Mucosa of descending colon (tissue), 3 donors: ENCODE data around the gene SRPK1. TPM values are rescaled to one million over a fixed set of nuclear protein-coding genes. Genes with fewer than 3 reads are reported as not detected.
"Not testable (repeated sequence)": the region's sequence is repeated elsewhere in the genome, so short reads cannot be mapped to it uniquely, and the experiment has no call there.

Experiments
- ATAC-seq: fragments of 200-7000 bp; cut with Tn5 transposase; one replicate; pipeline ENCODE4 v1.9.1; 2020; ENCODE audit warnings: mild to moderate bottlenecking, moderate library complexity
- DNase-seq, 3 donors: peaks; one replicate each; pipeline ENCODE4 v3.0.0-alpha.2; 2020
- H3K36me3 ChIP-seq: fragments of 200-600 bp; one replicate; pipeline ENCODE4 v1.8.0; 2021; ENCODE audit warnings: low read depth, mild to moderate bottlenecking
- H3K4me1 ChIP-seq: fragments of 200-600 bp; one replicate; pipeline ENCODE4 v1.8.0; 2021; ENCODE audit warnings: low read depth, mild to moderate bottlenecking
- H3K4me3 ChIP-seq: fragments of 200-600 bp; one replicate; pipeline ENCODE4 v1.8.0; 2021; ENCODE audit warnings: mild to moderate bottlenecking
- H3K9me3 ChIP-seq: fragments of 200-600 bp; one replicate; pipeline ENCODE4 v1.8.0; 2021; ENCODE audit warnings: mild to moderate bottlenecking
- CTCF ChIP-seq: fragments of 200-600 bp; IDR thresholded peaks from one replicate; pipeline ENCODE4 v1.8.0; 2022; ENCODE audit warnings: antibody characterized with exemption, mild to moderate bottlenecking
- intact Hi-C, 2 donors: fragments of 100-400 bp; cut with DNase I in 1 of 2; cut with micrococcal nuclease in 1 of 2; formaldehyde crosslinking; loops; one replicate each; pipeline versions ENCODE4 v1.11.0 to v1.11.1; 2022; cut with DNase I, micrococcal nuclease
- total RNA-seq, 3 donors: library from RNA; stranded (reverse); fragmentation: NEBNext Ultra II Directional in 2 of 3; extraction: Animal tissue kit (Norgen Biotek cat#: 25700) in 2 of 3; gene quantifications; one replicate each; pipeline versions ENCODE4 v1.2.1 to v1.2.4, GENCODE V29; 2021 to 2023
- donor health status: DM: no; HTN: no; CAD: no; lungs with moderate emphysema.
- donor health status: DM: no; HTN: no; CAD: no.
- donor health status: DM: no; HTN: yes; CAD: no.

SRPK1 gene
- total RNA-seq, 3 donors from 2014 or later = 57.3 to 84.3 (median 75.8) TPM

GRCh38 chr6:35919085-35919826 lies 1.6 kb downstream of the SRPK1 start:
- Histone ChIP-seq H3K9me3 (no peaks in the 10 kb centered on the region), H3K36me3 (no peaks in the 10 kb centered on the region), H3K4me1 (peaks cover 24% of the 10 kb centered on the region), H3K4me3 (no peak overlapping the region)
- ATAC-seq (peak; percentile 2), DNase-seq (no peak)
- no peak for TF ChIP-seq CTCF
- intact Hi-C loops = no loop called here

- ATAC-seq, H3K36me3 ChIP-seq, H3K9me3 ChIP-seq, DNase-seq, H3K4me3 ChIP-seq, intact Hi-C loops: not testable (repeated sequence)
- H3K4me1 ChIP-seq = peaks cover 20% of the 10 kb centered on the region
These were observed 4.0 kb downstream of the SRPK1 start for GRCh38 chr6:35916893-35917292.

GRCh38 chr6:35916056-35916455 lies 4.8 kb downstream of the SRPK1 start:
- H3K9me3 ChIP-seq = no peaks in the 10 kb centered on the region
- no peaks in the 10 kb centered on the region for H3K36me3 ChIP-seq
- no peak overlapping the region for H3K4me3 ChIP-seq
- intact Hi-C loops = no loop called here
- no peak for TF ChIP-seq CTCF
- ATAC-seq (no peak), DNase-seq (no peak)
- H3K4me1 ChIP-seq = peaks cover 18% of the 10 kb centered on the region

GRCh38 chr6:35914536-35914935 lies 6.4 kb downstream of the SRPK1 start:
- H3K9me3 ChIP-seq = peaks cover 9% of the 10 kb centered on the region

GRCh38 chr6:35911871-35912653 lies 8.8 kb downstream of the SRPK1 start:
- DNase-seq (no peak), ATAC-seq (no peak)
- TF ChIP-seq CTCF = no peak
- intact Hi-C loops = no loop called here
- no peaks in the 10 kb centered on the region for H3K36me3 ChIP-seq
- H3K9me3 ChIP-seq = peaks cover 20% of the 10 kb centered on the region
- no peaks in the 10 kb centered on the region for H3K4me1 ChIP-seq
- H3K4me3 ChIP-seq = no peak overlapping the region

More at GRCh38 chr6:35914536-35914935, 6.4 kb downstream of the SRPK1 start:
- no peak for TF ChIP-seq CTCF
- Histone ChIP-seq H3K4me1 (peaks cover 15% of the 10 kb centered on the region), H3K4me3 (no peak overlapping the region), H3K36me3 (no peaks in the 10 kb centered on the region)
- DNase-seq = no peak
- intact Hi-C loops = no loop called here
- no peak for ATAC-seq

- not testable (repeated sequence) for H3K4me1 ChIP-seq
These were observed 11.3 kb downstream of the SRPK1 start for GRCh38 chr6:35909571-35909970.

GRCh38 chr6:35908753-35909401 lies 12.0 kb downstream of the SRPK1 start:
- H3K36me3 ChIP-seq, intact Hi-C loops: not testable (repeated sequence)

More at GRCh38 chr6:35909571-35909970, 11.3 kb downstream of the SRPK1 start:
- H3K9me3 ChIP-seq = peaks cover 20% of the 10 kb centered on the region
- H3K36me3 ChIP-seq, intact Hi-C loops, ATAC-seq, H3K4me3 ChIP-seq, DNase-seq: not testable (repeated sequence)

More at GRCh38 chr6:35908753-35909401, 12.0 kb downstream of the SRPK1 start:
- H3K4me3 ChIP-seq, H3K4me1 ChIP-seq, DNase-seq, ATAC-seq: not testable (repeated sequence)
- H3K9me3 ChIP-seq = peaks cover 20% of the 10 kb centered on the region
